B cell (primary cell): Measurements from ENCODE around the gene OAT. TPM values are rescaled to one million over a fixed set of nuclear protein-coding genes. Genes with fewer than 3 reads are reported as not detected.

Experiments used
- ATAC-seq: fragments of 200-7000 bp; cut with Tn5 transposase; one replicate; pipeline ENCODE4 v1.10.0; 2021; ENCODE audit warnings: low read depth, mild to moderate bottlenecking, moderate number of reproducible peaks, moderate library complexity
- CTCF ChIA-PET: fragments of 350-600 bp; sonication (Branson Sonifier 250); formaldehyde crosslinking; loops from one replicate; lab custom pipeline; 2021; ENCODE audit warnings: antibody characterized with exemption, inconsistent platforms; lab: Charles Lee
- POLR2A ChIA-PET: fragments of 350-600 bp; sonication (Branson Sonifier 250); formaldehyde crosslinking; loops from one replicate; lab custom pipeline; 2021; ENCODE audit warnings: antibody characterized with exemption; lab: Charles Lee
- DNase-seq: peaks from one replicate; pipeline ENCODE4 v3.0.0; 2013
- H2AFZ ChIP-seq: 2 replicates; pipeline ENCODE4 v1.6.1; 2012; ENCODE audit warnings: mild to moderate bottlenecking, low read depth, low read length; ENCODE audit not compliant: insufficient read depth, poor library complexity, severe bottlenecking
- H3K27ac ChIP-seq, 2 donors: 1 replicate in 1 of 2; 2 replicates in 1 of 2; pipeline ENCODE4 v1.5.1; 2012 to 2013; ENCODE audit warnings: low read length in 2 of 2, mild to moderate bottlenecking in 2 of 2, moderate library complexity in 1 of 2
- H3K27me3 ChIP-seq, 4 experiments: fragments of 200-600 bp in 1 of 4; sonication (generic) in 1 of 4; replicated peaks in 1 of 4; 1 replicate in 2 of 4; 2 replicates in 2 of 4; pipeline versions ENCODE4 v1.6.1 to v1.7.0; 2013 to 2016; ENCODE audit warnings: low read length in 3 of 4, mild to moderate bottlenecking in 2 of 4, mixed read lengths in 1 of 4, moderate library complexity in 1 of 4; ENCODE audit not compliant: insufficient read depth in 4 of 4, control insufficient read depth in 3 of 4; ENCODE audit errors: control extremely low read depth in 1 of 4
- H3K36me3 ChIP-seq, 2 experiments: replicated peaks in 1 of 2; 1 replicate in 1 of 2; 2 replicates in 1 of 2; pipeline versions ENCODE4 v1.6.1 to v1.7.1; 2013; ENCODE audit warnings: low read length in 1 of 2; ENCODE audit not compliant: insufficient read depth in 2 of 2, control insufficient read depth in 1 of 2; ENCODE audit errors: control extremely low read depth in 1 of 2, extremely low read depth in 1 of 2
- H3K4me1 ChIP-seq, 2 donors: fragments of 200-600 bp in 1 of 2; sonication (generic) in 1 of 2; 1 replicate in 1 of 2; 2 replicates in 1 of 2; pipeline versions ENCODE4 v1.5.1 to v1.6.1; 2013 to 2017; ENCODE audit warnings: low read length in 2 of 2; ENCODE audit not compliant: control insufficient read depth in 2 of 2, insufficient read depth in 2 of 2
- H3K4me2 ChIP-seq: replicated peaks from 2 replicates; pipeline ENCODE3; 2012; ENCODE audit warnings: mild to moderate bottlenecking, low read depth, low read length; ENCODE audit not compliant: poor library complexity, severe bottlenecking
- H3K4me3 ChIP-seq, 5 experiments: fragments of 200-600 bp in 1 of 5; sonication (generic) in 1 of 5; 1 replicate in 3 of 5; 2 replicates in 2 of 5; pipeline versions ENCODE4 v1.5.1 to v1.7.0; 2011 to 2016; ENCODE audit warnings: low read length in 4 of 5, mild to moderate bottlenecking in 4 of 5, low read depth in 2 of 5, control low read depth in 1 of 5, moderate library complexity in 1 of 5; ENCODE audit not compliant: insufficient read depth in 1 of 5; ENCODE audit errors: control extremely low read depth in 1 of 5, extremely low read depth in 1 of 5
- H3K79me2 ChIP-seq: fragments of 200-600 bp; sonication (generic); one replicate; pipeline ENCODE4 v1.6.0; 2016; ENCODE audit warnings: low read length; ENCODE audit not compliant: control insufficient read depth, insufficient read depth
- H3K9ac ChIP-seq: fragments of 200-600 bp; sonication (generic); 2 replicates; pipeline ENCODE4 v1.6.1; 2017; ENCODE audit warnings: mild to moderate bottlenecking, low read length, moderate library complexity
- H3K9me3 ChIP-seq, 3 donors: one replicate each; pipeline versions ENCODE4 v1.6.1 to v1.7.1; 2013; ENCODE audit warnings: low read length in 2 of 3; ENCODE audit not compliant: control insufficient read depth in 2 of 3, insufficient read depth in 1 of 3; ENCODE audit errors: control extremely low read depth in 1 of 3
- H4K20me1 ChIP-seq: 2 replicates; pipeline ENCODE4 v1.6.0; 2012; ENCODE audit warnings: mild to moderate bottlenecking, low read length; ENCODE audit not compliant: insufficient read depth, control insufficient read depth, poor library complexity, severe bottlenecking
- H3K27ac Mint-ChIP-seq: one replicate; pipeline ENCODE4 v1.8.0; 2021; ENCODE audit warnings: mixed read lengths
- H3K27me3 Mint-ChIP-seq: one replicate; pipeline ENCODE4 v1.8.0; 2021; ENCODE audit warnings: mixed read lengths
- H3K4me1 Mint-ChIP-seq: one replicate; pipeline ENCODE4 v1.8.0; 2021; ENCODE audit warnings: mixed read lengths
- H3K4me3 Mint-ChIP-seq: one replicate; pipeline ENCODE4 v1.8.0; 2021; ENCODE audit warnings: mixed read lengths
- H3K9me3 Mint-ChIP-seq: one replicate; pipeline ENCODE4 v1.8.0; 2022; ENCODE audit warnings: mixed read lengths; ENCODE audit not compliant: insufficient read depth
- CTCF ChIP-seq: fragments of 200-600 bp; IDR thresholded peaks from one replicate; pipeline ENCODE4 v1.8.0; 2022; ENCODE audit warnings: antibody characterized with exemption, mild to moderate bottlenecking
- EZH2 ChIP-seq: IDR thresholded peaks from 2 replicates; pipeline ENCODE4 v1.6.1; 2012; ENCODE audit warnings: borderline replicate concordance, low read depth, mild to moderate bottlenecking, moderate library complexity, low read length; ENCODE audit not compliant: insufficient read depth, poor library complexity, severe bottlenecking
- WGBS: methylation state at CpG from one replicate; pipeline ENCODE4 v1.1.5; 2013; ENCODE audit warnings: missing lambda C conversion rate; ENCODE audit not compliant: insufficient coverage; 5-methylcytosine and 5-hydroxymethylcytosine counted together
- intact Hi-C: fragments of 100-400 bp; cut with micrococcal nuclease; formaldehyde crosslinking; loops from one replicate; pipeline ENCODE4 v1.10.0; 2022
- polyA plus RNA-seq: library from polyadenylated mRNA; depleted of rRNA; stranded (reverse); fragments of >200 nt; gene quantifications from 2 replicates; pipeline ENCODE4 v1.2.3, GENCODE V29; 2012
- total RNA-seq, 2 donors: library from RNA; stranded (reverse); fragments of 120-200 nt in 1 of 2; gene quantifications; 1 replicate in 1 of 2; 2 replicates in 1 of 2; pipeline versions ENCODE4 v1.2.3 to v1.2.4, GENCODE V29; 2013 to 2022

OAT gene
- total and polyA plus RNA-seq, 2 donors (not counting 1 experiment from before 2014, with no cell fraction given), result 13.9 to 20.1 TPM

GRCh38 chr10:124349996-124350280 is 68.8 kb downstream of the OAT start:
- Histone ChIP-seq H3K4me2 (no peak overlapping the region), H4K20me1 (no peaks in the 10 kb centered on the region), H3K27me3 (peaks cover 0 to 2% (median 0%) of the 10 kb centered on the region in 4 experiments), H3K36me3 (no peaks in the 10 kb centered on the region), H3K9ac (no peak overlapping the region), H3K9me3 (no peaks in the 10 kb centered on the region), H2AFZ (no peak overlapping the region), H3K4me1 (peaks cover 5 to 6% of the 10 kb centered on the region in 2 donors), H3K27ac (no peak overlapping the region), H3K79me2 (no peaks in the 10 kb centered on the region), H3K4me3 (no peak overlapping the region)
- DNase-seq (no peak), ATAC-seq (no peak)
- WGBS, result 78% methylated on average over 4 of the region's 5 CpGs
- Mint-ChIP-seq H3K27me3 (no peaks in the 10 kb centered on the region), H3K27ac (no peak overlapping the region), H3K9me3 (no peaks in the 10 kb centered on the region), H3K4me1 (peaks cover 7% of the 10 kb centered on the region), H3K4me3 (no peak overlapping the region)
- TF ChIP-seq EZH2, result no peak
- TF ChIP-seq CTCF, result no peak
- intact Hi-C loops, result no loop called here
- ChIA-PET POLR2A (no interaction called here), CTCF (no interaction called here)

GRCh38 chr10:124349231-124349995 is 69.3 kb downstream of the OAT start:
- no peaks in the 10 kb centered on the region for H3K36me3 ChIP-seq
- ChIA-PET POLR2A (no interaction called here), CTCF (interaction anchor here (1.1 kb wide), 1 partner anchor 40 kb away, joined by 4 read pairs; no protein-coding TSS in a partner anchor)
- DNase-seq, result no peak
- 80% methylated on average over 14 of the region's 16 CpGs for WGBS
- H3K27me3 ChIP-seq, result peaks cover 0 to 2% (median 0%) of the 10 kb centered on the region in 4 experiments
- Mint-ChIP-seq H3K27me3 (no peaks in the 10 kb centered on the region), H3K4me1 (peaks cover 3% of the 10 kb centered on the region), H3K27ac (no peak overlapping the region), H3K4me3 (no peak overlapping the region), H3K9me3 (no peaks in the 10 kb centered on the region)
- intact Hi-C loops, result no loop called here
- no peak overlapping the region for H3K9ac ChIP-seq
- no peak overlapping the region for H3K27ac ChIP-seq
- no peak for ATAC-seq
- TF ChIP-seq CTCF (no peak), EZH2 (no peak)
- no peak overlapping the region for H3K4me2 ChIP-seq
- H2AFZ ChIP-seq, result no peak overlapping the region
- H3K9me3 ChIP-seq, result no peaks in the 10 kb centered on the region
- H3K4me1 ChIP-seq, result peaks cover 1% of the 10 kb centered on the region in 2 donors
- no peaks in the 10 kb centered on the region for H4K20me1 ChIP-seq
- H3K79me2 ChIP-seq, result no peaks in the 10 kb centered on the region
- no peak overlapping the region for H3K4me3 ChIP-seq
